Fibroblast of skin of left biceps (primary cell): ENCODE data around the gene TRIM10.
"Not testable (repeated sequence)": the region's sequence is repeated elsewhere in the genome, so short reads cannot be mapped to it uniquely, and the experiment has no call there.

Experiments
- DNase-seq, 2 experiments: peaks; one replicate each; pipeline ENCODE4 v3.0.0-alpha.2; 2013; ENCODE audit warnings: low read depth in 2 of 2

TRIM10 gene

DNA sequence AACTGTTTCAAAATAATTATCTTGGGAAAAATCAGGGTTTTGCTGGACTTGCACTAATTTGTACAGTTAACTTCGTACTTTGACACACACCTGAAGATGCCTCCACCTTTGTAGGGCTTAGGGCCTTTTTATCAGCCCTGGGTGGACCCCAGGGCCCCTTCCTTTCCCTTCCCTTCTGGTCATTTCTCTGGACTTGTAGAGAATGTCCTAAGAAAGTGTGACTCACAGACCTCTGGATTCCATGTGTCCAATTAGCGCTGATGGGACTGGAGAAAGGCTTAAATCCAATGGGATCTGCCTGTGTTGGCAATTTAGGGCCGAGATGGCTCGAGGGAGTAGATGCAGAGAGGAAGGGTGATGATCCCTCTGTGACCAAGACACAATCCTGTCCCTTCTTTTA lies 11.7 kb upstream of the TRIM10 start:
- no peak for DNase-seq

DNA sequence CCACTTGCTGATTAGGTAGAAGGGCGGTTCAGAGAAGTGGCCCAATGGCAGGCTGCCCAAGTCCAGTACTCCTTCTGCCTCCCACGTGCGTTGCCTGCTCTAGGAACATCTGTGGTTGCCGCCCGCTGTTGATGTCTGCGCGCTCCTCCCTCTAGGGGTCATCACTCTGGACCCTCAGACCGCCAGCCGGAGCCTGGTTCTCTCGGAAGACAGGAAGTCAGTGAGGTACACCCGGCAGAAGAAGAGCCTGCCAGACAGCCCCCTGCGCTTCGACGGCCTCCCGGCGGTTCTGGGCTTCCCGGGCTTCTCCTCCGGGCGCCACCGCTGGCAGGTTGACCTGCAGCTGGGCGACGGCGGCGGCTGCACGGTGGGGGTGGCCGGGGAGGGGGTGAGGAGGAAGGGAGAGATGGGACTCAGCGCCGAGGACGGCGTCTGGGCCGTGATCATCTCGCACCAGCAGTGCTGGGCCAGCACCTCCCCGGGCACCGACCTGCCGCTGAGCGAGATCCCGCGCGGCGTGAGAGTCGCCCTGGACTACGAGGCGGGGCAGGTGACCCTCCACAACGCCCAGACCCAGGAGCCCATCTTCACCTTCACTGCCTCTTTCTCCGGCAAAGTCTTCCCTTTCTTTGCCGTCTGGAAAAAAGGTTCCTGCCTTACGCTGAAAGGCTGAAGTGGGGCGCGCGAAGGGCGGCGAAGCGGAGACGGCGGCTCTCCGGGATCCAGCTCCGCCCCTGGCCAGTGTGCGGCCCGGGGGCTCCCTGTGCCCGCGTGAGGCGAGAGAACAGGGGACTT lies 10.9 kb upstream of the TRIM10 start:
- no peak for DNase-seq

DNA sequence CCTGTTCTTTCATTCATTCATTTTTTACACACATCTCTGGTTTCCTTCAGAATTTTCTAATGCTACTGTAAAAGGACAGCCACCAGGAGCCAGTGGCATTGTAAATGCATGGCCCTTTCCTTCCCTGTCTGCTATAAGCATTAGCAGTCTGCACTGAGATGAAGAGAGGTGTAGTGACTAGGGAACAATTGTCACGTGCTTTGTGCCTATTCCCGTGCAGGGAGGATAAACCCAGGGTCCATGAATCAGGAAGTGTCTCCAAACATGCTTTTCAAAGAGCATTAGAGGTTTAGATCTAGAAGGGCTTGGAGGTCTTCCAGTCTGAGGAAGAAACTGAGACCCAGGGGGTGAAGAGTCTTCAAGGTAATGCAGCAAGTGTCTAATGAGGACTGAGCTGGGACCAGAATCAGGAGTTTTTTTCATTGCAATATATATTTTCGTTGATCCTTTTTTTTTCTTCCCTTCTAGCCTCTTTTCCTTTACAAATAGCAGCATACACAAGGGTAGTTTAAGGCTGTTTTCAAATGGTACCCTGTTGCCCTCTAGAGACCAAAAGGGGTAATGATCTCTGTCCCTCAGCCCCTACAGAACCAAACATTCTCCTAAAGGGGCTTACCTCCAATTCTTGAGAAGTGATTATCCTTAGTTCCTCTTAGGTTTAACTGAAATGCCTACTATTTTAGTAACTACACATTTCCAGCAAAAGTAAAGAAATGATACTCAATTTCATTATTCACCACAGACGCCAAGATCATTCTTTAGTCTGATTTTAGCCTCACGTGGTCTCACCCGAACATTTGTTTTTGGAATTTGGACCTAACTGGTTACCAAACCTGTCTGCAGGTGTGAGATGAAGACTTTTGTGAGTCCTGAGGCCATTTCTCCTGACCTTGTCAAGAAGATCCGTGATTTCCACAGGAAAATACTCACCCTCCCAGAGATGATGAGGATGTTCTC lies 8.9 kb upstream of the TRIM10 start:
- DNase-seq, result peak; percentile 10 to 13

DNA sequence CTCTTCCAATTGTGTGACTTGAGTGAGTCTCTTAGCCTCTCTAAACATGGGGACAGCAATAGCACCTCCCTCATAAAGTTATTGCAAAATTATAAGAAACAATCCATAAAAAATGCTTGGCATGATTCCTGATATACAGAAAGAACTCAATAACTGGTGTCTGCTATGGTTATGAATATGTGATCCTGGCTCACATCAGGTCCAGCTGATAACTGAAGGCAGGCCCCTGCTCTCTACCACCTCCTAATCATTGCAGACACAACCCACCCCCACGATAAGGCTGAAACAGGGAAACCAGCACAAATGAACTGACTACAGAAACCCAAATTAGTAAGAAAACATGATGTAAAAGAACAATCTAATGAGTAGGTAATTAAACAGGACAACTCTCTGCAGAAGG lies 7.7 kb upstream of the TRIM10 start:
- DNase-seq, result no peak

DNA sequence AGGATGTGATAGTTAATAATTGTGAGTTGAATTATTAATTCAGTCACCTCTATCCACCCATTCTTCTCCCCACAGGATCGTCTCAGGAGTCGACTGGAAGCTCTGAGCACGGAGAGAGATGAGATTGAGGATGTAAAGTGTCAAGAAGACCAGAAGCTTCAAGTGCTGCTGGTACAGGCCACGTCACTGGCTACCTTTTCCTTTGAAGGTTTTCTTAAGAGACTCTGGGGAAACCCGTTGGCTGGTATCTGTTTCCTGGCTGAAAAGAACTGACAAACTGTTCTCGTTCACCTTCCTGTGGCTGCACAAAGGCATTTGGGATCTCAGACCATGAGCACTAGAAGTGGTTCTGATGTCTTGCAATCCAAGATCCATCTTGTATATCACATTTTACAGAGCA lies 6.1 kb upstream of the TRIM10 start:
- no peak for DNase-seq

DNA sequence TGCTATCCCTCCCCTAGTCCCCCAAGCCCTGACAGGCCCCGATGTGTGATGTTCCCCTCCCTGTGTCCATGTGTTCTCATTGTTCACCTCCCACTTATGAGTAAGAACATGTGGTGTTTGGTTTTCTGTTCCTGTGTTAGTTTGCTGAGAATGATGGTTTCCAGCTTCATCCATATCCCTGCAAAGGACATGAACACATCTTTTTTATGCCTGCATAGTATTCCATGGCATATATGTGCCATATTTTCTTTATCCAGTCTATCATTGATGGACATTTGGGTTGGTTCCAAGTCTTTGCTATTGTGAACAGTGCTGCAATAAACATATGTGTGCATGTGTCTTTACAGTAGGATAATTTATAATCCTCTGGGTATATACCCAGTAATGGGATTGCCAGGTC lies 4.2 kb upstream of the TRIM10 start:
- not testable (repeated sequence) for DNase-seq

DNA sequence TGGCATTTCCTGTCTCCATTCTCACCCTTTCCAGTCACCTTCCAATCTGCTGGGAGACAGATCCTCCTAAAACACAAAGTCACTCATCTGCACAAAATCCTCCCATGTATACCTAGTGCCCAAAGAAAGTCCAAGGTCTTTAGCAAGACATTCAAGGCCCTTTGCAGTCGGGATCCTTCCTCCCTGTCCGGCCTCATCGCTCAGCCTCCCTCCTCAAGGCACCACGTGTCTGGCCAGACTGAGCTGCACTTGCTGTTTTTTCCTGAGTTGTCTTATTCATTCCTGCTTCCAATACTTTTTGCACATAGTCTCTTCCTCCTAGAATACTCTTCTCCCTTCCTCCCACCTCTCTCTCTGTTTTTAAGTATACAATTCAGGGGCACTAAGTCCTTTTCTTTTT lies 3.7 kb upstream of the TRIM10 start:
- DNase-seq, result no peak

DNA sequence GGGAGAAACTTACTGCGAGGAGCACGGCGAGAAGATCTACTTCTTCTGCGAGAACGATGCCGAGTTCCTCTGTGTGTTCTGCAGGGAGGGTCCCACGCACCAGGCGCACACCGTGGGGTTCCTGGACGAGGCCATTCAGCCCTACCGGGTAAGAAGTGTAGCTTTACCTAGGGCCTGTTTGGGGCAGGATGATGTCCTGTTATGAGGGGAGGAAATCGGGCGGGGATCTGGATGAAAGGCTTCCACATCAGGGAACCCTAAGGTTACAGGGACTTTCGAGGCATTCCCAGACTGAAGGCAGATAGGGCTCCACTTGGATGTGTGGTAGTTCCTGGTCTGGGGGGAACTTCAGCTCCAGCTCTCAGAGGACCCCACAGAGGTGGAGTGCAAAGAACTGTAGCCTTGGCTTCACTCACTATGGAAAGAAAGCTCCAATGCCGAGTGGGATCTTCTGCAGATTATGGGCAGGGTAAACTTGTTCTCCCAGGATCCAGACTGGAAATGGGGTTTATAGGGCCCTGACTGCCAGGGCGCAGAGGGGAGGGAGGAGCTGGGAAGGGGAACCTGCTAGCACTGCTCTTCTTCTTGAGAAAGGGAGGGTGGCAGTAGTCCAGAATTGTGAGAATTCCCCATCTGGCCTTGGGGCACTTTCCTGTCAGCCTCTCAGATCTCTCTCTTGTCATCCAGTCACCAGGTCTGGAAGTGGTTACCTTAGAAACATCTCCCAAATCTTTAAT lies 3.1 kb upstream of the TRIM10 start:
- DNase-seq, result no peak

DNA sequence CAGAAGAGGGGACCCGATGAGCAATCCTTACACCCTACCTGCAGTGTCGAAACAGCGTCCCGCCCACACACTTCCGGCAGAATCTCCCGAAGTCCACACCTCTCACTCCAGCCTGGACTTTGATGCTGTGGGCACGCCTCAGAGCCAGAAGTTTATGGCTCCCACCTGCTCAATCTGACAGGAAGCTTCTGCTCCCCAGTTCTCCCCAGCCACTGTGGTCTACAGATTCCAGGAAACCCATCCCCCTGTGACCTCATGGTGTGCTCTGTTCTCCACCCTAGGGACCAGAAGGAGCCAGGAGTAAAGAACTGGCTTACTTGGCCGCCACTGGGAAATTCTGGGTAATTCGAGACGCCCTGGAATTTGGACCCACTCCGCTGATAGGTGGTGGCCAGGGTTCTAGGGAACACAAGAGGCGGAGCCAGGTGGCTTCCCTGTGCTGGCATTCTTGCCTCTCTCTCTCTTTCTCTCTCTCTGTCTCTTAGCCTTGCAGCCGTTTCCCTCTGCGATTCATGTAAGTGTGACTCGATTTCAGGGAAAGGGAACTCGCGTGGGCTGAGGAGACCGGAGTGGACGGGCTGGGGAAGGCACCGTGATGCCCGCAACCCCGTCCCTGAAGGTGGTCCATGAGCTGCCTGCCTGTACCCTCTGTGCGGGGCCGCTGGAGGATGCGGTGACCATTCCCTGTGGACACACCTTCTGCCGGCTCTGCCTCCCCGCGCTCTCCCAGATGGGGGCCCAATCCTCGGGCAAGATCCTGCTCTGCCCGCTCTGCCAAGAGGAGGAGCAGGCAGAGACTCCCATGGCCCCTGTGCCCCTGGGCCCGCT lies 2.3 kb upstream of the TRIM10 start, which contains the start of gene TRIM15:
Gene TRIM15 (plus strand): TSS at position 457 of the 828 bp plus-strand sequence. CDS start 139 bp downstream, at position 596.
- no peak for DNase-seq

DNA sequence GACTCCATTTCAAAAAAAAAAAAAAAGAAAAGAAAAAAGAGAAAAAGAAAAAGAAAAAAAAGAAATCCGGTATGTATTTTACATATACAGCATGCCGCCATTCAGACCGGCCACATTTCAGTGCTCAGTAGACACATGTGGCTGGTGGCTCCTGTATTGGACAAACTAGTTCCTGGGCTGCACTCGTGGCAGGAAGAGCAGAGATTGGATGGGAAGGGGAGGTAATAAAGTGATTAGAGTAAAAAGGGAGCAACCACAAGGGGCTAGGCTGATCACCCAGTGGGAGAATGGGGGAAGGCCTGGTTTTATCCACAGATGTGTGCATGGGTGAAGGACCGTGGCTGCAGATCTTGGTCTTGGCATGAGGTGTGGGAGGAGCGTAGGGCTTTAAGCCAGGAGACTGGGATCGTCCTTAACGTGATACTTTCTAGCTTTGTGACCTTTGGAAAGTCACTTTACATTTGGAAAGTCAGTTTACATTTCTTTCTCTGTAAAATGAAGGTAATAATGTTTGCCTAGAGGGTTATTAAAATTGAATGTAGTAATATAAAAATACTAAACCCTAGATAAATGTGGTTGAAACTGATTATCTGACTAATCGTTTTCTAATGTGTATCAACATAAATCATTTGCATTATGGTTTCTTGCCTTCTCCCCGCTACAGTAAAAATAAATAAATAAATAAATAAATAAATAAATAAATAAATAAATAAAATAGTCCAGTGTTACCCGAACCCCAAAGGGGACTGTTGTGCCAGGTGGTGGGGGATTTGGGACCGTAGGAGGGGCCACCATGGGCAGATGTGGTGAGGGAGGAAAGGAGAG lies 1.5 kb upstream of the TRIM10 start:
- no peak for DNase-seq

DNA sequence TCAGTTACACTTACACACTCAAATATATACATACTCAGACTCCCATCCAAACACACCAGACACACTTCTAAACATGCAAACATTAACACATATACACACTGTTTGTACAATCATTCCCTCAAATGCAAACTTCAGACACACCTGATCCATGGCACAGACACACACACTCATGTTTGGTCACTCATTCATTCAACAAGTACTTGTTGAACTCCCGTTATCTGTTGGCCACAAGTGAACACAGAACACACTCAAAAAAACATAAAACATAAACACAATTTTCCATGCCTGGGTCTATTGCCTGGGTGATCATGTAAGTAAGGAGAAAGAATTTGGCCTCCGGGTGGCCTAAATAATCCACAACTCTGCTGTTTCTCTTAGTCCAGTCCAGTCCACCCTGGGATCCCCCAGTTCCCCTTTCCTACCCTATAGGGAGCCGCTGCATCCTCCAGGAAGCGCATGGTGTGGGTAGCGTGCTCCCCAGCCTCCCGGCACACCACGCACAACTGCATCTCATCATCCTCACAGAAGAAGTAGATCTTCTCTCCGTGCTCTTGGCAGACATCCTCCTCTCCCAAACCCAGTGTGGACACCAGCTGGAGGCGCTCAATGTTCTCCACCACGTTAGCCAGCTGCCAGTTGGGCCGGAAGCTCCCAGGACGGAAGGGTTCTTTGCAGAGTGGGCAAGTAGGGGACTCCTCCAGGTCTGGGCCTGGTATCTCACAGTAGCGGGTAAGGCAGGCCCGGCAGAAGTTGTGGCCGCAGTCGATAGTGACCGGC lies 815 bp downstream of the TRIM10 start:
- DNase-seq, result no peak

DNA sequence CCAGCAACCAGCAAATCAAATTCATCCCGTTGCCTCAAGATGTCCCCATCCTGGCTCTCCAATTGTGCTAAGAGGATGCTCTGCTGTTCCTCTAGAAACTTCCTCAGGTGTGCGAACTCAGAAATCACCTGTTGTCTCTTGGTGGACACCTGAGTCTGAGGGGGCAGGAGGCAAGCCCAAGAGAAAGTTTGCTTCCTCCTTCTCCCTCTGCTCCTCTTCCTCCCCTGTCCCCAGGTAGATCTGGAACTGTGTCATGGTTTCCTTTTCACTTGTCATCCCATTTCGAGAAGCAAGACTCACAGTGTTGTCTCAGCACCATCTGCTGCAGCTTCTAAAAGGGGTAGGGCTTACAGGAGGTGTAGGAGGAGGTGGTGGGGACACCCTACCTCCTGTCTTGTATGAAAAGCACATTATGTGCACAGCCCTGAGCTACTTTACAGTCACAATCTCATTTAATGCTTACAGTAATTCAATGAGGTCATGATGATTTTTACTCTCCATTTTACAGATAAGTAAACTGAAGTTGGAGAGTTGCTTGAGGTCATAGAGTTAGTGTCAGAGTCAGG lies 2.5 kb downstream of the TRIM10 start:
- no peak for DNase-seq

DNA sequence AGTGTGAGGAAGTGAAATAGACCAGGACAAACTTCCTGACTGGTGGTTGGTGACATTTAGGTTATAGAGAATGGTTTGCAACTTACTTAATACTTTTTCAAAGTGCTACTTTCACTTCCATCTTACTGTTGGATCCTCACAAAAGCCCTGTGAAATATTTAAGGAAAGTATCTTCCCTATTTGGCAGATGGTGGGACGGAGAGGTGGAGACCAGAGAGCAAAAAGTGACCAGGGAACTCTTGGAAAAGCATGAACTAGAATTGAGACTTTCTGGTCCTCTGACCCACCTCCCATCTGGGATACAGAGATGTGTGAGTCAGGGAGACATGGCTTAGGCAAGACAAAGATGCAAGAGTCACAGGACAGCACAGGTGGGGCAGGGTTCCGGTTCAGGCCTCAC lies 3.0 kb downstream of the TRIM10 start:
- no peak for DNase-seq

DNA sequence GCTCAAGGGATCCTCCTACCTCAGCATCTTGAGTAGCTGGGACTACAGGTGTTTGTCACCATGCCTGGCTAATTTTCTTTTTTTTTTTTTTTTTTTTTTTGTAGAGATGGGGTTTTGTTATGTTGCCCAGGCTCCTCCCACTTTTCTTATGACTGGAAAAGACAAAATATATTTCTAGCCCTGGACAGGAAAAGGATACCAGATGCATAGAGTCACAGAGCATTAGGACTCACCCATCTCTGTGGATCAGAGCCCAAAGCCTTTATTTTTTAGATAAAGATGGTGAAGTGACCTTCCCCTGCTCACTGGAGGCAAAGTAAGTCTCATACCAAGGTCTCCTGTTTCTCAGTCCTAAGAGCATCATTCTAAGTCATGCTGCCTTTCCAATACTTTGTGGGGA lies 3.4 kb downstream of the TRIM10 start:
- DNase-seq, result no peak

DNA sequence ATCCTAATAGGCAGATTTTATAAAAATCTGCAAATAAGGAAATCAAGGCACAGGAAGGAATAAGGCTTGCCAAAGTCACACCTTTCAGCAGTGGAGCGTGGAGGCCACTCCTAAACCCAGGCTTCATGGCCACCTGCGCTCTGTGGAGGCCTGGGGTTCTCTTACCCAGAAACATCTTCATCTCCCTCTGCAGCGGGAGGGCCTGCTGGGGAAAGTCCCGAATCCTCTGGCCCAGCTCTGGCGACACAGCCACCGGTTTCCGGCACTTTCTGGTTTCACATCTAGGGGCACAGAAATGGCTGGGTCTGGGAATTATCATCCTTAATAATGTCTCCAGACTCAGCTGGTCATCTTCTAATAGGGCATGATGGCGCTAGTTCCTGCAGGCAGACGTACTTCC lies 4.2 kb downstream of the TRIM10 start:
- no peak for DNase-seq

DNA sequence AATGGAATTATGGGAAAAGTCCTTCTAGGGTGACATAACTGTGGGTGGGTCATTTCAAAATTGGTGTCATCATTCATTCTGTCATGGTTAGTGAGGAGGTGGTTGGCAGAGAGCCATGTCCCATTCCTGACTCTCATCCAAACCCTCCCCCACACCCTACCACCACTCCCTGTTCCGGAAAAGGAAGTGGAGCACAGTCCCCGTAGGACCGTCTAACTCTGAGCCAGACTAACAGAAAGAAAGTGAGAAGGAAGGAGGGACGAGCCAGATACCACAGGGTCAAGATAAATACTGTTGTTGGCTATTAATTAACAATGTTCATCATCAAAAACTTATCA lies 4.8 kb downstream of the TRIM10 start:
- DNase-seq, result peak in 1 of 2 experiments; percentile 8

DNA sequence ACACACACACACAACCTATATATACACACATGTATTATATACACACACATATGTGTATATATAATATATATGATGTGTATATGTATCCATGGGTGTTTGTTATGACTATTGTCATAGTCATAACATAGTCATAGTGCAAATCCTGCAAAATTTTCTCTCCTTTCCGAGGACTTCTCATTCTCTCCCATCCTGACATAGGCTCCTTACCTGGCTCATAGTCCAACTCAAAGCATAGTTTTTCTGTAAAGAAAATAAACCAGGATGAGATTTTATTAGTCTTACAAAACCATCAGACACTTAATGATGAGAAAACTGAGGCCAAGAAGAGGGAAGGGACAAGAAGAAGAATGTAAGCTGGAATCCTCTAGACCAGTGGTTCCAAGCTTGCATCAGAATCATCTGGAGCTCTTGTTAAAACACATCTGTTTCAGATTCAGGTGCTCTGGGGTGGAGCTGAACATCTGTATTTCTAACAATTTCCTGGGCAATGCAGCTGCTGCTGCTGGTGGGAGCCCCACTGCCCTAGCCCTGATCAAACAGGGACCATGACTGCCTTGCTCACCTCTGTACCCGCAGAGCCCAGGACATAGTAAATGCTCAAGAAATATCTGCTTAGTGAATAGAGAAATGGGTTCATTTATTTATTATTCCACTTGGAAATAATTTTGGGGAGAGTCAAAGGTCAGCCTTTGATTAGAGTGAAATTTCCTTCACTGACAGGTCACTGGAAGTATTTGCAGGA lies 5.3 kb downstream of the TRIM10 start:
- DNase-seq, result no peak

DNA sequence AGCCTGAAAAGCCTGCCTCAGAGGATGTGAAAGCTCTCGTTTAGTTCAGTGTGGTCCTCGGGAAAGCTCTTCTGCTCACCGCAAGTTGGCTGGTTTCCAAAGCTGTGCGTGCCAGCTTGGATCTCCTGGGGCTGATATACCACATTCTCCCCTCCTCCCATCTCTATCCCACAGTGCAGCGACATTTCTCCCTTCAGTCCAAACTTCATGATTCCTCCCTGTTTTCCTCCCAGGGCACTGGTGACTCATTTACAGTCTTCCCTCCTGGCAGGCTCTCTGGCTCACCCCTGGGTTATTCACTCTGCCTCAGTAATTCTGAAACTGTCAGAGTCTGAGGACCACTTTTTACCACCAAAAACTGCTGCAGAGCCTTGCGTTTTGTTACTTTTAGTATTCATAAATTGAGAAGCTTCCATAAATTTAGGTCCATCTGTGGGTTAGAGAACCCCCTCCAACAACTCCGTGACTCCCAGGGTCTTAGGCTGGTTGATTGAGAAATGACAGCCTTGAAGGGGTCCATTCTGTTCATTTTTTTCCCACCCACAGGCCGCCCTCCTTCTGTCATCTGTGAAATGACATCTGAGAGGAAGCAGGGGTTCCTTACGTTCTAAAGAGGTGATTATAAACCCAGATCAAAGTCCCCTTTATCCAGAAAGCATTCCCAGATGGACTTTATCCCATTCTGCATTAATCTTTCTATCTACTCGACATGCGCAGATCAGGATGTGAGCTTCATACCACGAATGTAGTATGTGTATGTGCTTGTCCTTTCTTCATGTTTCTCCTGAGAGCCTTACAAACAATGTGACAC lies 6.1 kb downstream of the TRIM10 start:
- peak; percentile 53 to 60 for DNase-seq
